ENCODE measurements around the gene TRIM40.

GRCh38 chr6:30157999-30158398 lies 22.1 kb downstream of the TRIM40 start:
- TF ChIP-seq CTCF (IDR thresholded peaks at IDR 0.05) = no peak
- TF ChIP-seq POLR2A (IDR thresholded peaks at IDR 0.05) = no peak
